Measurements from ENCODE around the gene ACOXL.
"Not testable (repeated sequence)": the region's sequence is repeated elsewhere in the genome, so short reads cannot be mapped to it uniquely, and the experiment has no call there.

The ACOXL gene

DNA sequence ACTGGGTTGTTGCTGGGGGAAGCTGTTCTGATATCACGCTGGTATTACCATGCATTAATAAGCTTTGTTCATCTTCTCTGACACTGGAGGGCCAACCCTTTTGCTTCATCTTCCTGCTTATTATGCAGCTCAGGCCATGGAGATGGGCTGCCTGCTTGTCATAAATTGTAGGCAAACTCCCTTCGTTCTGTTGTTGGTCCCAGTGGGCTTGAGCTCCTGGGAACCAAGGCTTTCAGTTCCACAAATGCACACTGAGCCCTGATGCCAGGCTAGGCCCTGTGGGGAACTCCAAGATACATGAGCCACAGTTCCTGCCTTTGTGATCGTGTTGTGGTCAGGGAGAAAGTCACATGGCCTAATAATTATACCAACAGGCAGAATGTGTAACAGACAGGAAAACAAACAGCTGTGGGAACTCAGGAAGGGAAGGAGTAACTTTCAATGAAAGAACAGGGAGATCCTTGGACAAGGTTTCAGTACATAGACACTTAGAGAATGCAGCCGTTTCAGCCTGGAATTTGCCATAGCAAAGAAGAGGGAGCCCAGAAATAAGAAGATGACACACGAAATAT, 339.3 kb downstream of the ACOXL start:
- no peak for DNase-seq

GRCh38 chr2:111072220-111072871, 340.0 kb downstream of the ACOXL start:
- DNase-seq = no peak

DNA sequence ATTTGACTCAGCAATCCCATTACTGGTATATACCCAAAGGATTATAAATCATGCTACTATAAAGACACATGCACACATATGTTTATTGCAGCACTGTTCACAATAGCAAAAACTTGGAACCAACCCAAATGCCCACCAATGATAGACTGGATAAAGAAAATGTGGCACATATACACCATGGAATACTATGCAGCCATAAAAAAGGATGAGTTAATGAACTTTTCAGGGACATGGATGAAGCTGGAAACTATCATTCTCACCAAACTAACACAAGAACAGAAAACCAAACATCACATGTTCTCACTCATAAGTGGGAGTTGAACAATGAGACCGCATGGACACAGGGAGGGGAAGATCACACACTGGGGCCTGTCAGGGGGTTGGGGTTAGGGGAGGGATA, 350.3 kb downstream of the ACOXL start:
- not testable (repeated sequence) for DNase-seq

GRCh38 chr2:111091811-111092211, 359.4 kb downstream of the ACOXL start:
- DNase-seq = no peak

DNA sequence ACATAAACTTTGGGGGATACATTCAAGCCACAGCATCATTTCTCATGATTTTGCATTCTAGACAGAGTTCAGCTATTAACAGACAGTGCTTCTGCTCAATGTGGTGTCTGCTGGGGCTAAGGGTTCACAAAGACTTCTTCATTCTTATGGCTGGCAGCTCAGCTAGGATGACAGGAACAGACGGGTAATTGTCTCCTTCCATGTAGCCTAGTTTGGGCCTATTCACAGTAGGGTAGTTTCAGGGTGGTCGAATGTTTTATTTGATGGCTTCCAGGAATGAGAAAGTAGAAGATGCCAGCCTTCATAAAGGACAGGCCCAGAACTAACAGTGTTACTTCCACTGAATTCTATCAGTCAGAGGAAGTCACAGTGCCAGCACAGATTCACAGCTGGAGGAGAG, 362.3 kb downstream of the ACOXL start:
- DNase-seq = peak; percentile 19

GRCh38 chr2:111095434-111095833, 363.1 kb downstream of the ACOXL start:
- DNase-seq = no peak

DNA sequence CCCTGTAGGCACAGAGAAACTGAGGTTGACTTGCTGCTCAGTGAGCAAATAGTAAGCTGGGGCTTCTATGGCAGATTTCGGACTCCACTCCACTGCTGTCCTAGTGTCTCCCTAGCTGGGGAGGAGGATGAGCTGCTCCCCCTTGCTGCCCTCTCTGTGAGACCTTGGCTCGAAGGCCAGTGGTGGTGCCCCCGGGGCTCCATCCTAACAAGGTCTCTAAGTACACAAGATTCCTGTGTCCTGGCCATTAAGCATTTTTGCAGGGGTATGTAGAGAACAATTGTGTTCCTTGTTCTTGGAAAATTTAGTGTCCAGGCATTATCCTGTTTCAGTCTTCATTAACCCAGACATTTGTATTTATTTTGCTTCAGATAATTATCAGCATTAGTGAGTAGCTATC, 367.0 kb downstream of the ACOXL start:
- no peak for DNase-seq

GRCh38 chr2:111100087-111100764, 367.9 kb downstream of the ACOXL start:
- DNase-seq = no peak

DNA sequence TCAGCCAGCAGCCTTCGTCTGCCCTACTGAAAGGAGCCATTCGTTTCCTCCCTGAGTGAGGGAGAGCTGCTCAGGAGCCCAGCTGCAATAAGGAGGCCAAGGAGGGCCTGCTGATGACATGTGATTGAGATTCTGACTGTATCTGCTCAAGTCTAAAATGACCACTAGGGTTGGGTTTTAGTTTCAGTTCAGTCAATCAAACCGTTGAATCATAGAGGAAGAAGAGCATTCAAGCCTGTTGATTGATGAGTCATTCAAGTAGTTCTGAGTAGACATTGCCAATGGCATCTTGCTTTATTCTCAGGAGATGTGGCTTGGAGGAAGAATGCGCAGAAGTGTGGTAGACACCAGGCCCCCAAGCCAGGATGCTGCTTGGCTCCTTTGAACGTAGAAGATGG, 368.4 kb downstream of the ACOXL start:
- no peak for DNase-seq

DNA sequence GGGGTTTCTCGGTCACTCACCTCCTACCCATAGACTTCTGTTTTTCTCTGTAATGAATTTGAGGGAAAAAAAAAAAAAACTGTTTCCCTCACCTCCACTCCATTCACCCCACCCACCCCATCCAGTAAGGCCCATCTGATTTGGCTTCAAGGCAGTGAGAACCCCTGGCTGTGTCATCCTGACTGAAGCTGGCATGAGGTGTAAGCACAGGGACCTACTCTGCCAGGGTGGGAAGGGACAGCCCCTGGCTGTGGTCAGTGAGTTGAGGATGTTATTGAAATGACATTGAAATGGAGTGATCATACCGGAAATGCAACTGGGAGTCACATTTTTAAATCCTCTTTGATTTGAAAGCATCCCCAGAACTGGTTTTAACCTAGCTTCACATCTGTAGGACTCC, 369.2 kb downstream of the ACOXL start:
- no peak for DNase-seq

DNA sequence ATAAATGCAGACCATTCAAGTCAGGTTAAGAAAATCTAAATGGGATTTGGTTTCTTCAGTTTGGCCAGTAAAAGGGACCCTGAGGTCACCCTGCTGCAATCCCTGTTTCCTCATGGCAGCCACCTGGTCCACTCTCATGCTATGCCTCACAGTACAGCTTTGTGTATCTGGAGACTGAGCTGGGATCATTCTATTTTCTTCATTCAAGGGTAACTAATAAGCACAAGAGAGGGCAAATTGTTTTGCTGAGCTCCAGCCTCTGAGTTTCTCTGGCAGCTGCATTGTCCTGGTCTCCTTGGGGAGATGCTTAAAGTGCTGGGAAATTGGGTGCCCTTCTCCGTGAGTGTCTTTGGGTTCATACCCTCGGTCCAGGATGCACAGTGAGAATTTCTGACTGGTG, 369.8 kb downstream of the ACOXL start:
- no peak for DNase-seq

DNA sequence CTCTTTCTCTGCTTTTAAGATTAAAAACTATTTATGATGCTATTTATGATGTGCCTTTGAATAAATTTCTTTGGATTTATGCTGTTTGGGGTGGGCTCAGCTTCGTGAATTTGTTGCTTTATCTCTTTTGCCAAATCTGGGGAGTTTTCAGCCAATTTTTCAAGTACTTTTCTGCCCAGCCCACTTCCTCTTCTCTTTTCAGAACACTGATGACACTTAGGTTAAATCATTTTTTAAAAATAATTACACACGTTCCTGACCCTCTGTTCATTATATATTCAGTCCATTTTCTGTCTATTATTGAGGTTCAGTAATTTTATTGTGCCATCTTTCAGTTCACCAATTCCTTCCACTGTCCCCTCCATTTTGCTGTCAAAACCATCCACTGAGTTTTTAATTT, 373.6 kb downstream of the ACOXL start:
- no peak for DNase-seq

DNA sequence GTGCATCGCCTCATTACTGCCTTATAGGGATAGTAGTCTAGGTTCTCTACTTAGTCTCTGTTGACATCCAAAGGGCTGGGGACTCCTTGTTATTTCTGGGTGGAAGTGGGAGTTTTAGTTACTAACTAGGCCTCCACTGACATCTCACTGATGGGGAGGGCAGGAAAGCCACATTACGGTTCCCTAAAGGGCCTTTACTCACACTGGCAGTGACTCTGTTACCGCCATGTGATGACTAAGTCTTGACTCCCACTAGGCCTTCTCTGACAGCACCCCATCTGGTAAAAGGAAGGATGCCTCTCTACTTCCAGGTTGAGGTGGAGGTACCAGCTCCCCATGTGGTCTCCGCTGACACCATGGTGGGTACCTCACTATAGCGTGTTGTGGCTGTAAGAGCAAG, 374.3 kb downstream of the ACOXL start:
- DNase-seq = no peak

- no peak for DNase-seq
Measured at GRCh38 chr2:111108745-111109271, 376.4 kb downstream of the ACOXL start.

- no peak for DNase-seq
Measured at GRCh38 chr2:111111101-111111755, 378.9 kb downstream of the ACOXL start.

DNA sequence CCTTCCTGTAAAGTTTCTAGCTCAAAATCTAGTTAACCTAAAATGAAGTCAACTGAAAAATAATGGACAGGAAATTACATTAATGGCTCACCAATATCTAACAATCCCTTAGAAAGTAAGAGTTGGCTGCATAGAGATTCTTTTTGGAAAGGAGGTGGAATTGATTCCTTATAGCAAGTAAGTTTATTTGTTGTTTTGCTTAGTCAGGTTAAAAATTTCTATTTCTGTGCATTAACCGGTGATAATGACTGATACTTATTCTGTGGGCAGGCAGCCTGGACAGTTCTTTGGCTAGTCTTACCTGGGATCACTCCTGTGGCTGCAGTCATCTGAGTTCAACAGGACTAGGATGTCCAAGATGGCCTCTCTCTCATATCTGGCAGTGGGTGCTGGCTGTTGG, 381.5 kb downstream of the ACOXL start:
- no peak for DNase-seq

GRCh38 chr2:111116011-111116746, 383.8 kb downstream of the ACOXL start:
- DNase-seq = no peak

GRCh38 chr2:111116843-111117597, 384.6 kb downstream of the ACOXL start:
- peak; percentile 79 for DNase-seq

DNA sequence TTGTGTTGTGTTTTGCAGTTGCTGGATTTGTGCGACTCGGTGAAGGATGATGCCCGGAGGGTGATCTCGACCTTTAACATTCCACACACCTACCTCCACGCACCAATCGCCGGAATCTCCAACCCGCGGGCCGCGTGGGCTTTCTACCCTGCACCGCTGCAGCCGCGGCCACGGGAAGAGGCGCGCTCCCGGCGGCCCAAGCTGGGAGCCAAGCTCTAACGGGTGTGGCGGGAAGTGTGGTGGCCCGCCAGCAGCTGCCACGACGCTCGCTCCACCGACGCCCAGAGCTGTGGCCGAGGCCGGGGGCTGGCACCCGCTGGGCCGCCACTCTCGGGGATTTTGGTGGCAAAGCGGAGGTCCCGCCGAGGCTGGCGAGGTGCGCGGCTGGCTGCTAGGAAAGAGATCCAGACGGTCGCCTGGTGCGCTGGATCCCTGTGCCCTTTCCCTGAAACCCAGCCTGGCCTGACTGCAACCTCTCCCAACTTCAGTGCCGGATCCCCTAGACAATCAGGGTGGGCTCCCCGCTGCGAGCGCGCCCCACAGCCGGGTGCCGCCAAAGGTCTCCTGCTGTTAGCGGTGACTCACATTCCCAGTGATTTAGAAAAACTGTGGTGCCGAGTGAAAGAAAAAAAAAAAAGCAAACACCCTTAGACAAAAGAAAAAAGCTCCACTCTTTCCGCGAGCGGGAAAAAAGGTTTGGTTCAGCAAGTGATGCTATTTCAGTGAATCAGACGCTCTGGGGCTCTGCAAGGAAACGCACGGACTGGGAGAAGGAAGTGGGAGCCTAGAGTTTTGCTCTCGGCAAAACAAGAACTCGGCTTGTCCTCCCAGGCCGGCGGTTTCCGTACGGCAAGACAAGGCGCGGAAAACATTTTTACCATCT, 385.5 kb downstream of the ACOXL start:
- DNase-seq = no peak

DNA sequence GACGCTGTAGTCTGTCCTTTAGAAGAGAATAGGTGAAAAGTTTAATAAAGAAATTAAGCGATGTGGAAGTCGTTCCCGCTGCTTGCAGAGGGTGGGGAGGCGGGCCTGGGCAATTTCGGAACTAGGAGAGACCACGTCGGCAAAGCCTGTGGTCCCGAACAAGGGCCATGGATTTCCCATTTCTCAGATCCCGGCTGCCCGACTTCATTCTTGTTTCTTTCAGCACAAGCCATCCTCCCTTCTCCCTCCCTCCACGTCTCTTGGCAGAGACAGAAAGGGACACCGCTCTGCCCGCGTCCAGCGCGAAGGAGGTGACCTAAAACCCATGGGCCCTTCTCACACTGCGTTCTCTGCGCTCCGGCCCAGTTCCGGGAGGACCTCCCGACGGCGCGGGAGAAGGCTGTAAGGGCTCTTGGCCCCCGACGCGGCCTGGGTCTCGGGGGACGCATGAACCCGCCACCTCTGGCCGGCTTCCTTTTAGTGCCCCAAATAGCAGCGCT, 386.2 kb downstream of the ACOXL start:
- no peak for DNase-seq
